Measurements from ENCODE around the gene CAMK2D.

DNA sequence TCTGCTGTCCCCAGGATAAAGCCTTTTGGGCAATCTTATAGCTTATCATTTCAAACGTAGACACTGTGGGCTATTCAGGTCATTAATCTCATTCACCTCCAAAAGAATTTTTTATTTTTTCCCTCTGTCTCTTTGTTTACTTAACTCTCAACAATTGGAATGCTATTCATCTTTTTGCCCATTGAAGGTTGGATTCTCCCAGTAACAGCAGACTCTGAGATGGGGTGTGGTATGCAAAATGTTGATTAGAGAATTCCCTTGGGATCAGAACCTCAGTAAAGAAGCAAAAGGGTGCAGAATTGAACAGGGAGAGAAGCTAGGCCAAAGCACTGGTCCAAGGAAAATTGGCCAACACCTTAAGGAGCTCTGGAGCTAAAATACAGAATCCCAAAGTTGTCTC lies 60.4 kb downstream of the CAMK2D start:
- TF ChIP-seq, protein P1, sequence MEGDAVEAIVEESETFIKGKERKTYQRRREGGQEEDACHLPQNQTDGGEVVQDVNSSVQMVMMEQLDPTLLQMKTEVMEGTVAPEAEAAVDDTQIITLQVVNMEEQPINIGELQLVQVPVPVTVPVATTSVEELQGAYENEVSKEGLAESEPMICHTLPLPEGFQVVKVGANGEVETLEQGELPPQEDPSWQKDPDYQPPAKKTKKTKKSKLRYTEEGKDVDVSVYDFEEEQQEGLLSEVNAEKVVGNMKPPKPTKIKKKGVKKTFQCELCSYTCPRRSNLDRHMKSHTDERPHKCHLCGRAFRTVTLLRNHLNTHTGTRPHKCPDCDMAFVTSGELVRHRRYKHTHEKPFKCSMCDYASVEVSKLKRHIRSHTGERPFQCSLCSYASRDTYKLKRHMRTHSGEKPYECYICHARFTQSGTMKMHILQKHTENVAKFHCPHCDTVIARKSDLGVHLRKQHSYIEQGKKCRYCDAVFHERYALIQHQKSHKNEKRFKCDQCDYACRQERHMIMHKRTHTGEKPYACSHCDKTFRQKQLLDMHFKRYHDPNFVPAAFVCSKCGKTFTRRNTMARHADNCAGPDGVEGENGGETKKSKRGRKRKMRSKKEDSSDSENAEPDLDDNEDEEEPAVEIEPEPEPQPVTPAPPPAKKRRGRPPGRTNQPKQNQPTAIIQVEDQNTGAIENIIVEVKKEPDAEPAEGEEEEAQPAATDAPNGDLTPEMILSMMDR (conservative IDR thresholded peaks at IDR 0.05), result no peak
- TF ChIP-seq ZFX (IDR thresholded peaks at IDR 0.05), result no peak

Data from C4-2B (cell line).